HFFc6 (cell line): Measurements from ENCODE around the gene NUTM2G. TPM values are rescaled to one million over a fixed set of nuclear protein-coding genes. Genes with fewer than 3 reads are reported as not detected.
"Not testable (repeated sequence)": the region's sequence is repeated elsewhere in the genome, so short reads cannot be mapped to it uniquely, and the experiment has no call there.

ENCODE experiments used
- DNase-seq: peaks from one replicate; pipeline ENCODE4 v3.0.0-alpha.2; 2018
- H3K27ac Mint-ChIP-seq: 2 replicates; pipeline ENCODE4 v1.8.0; 2020; ENCODE audit warnings: mild to moderate bottlenecking, mixed read lengths
- H3K27me3 Mint-ChIP-seq: 2 replicates; pipeline ENCODE4 v1.8.0; 2021; ENCODE audit warnings: mild to moderate bottlenecking, moderate library complexity, mixed read lengths; ENCODE audit not compliant: insufficient read depth
- H3K36me3 Mint-ChIP-seq: 2 replicates; pipeline ENCODE4 v1.8.0; 2021; ENCODE audit warnings: low read depth, mixed read lengths
- H3K4me1 Mint-ChIP-seq: 2 replicates; pipeline ENCODE4 v1.8.0; 2020; ENCODE audit warnings: low read depth, mixed read lengths
- H3K4me3 Mint-ChIP-seq: 2 replicates; pipeline ENCODE4 v1.8.0; 2020; ENCODE audit warnings: mild to moderate bottlenecking, moderate library complexity, mixed read lengths
- H3K9me3 Mint-ChIP-seq: 2 replicates; pipeline ENCODE4 v1.8.0; 2020; ENCODE audit warnings: mild to moderate bottlenecking, mixed read lengths
- total RNA-seq, 6 experiments: library from RNA; stranded (reverse); fragmentation: NEBNext Ultra II Directional; extraction: Animal tissue kit (Norgen Biotek cat#: 25700); gene quantifications; 2 replicates in 1 of 6; 3 replicates in 5 of 6; pipeline ENCODE4 v1.2.3, GENCODE V29; 2021
- TF ChIP-seq, protein P1 (sequence below): fragments of 200-600 bp; sonication (generic); IDR thresholded peaks from 2 replicates; pipeline ENCODE4 v1.5.0; 2021; ENCODE audit warnings: antibody characterized with exemption, mild to moderate bottlenecking

NUTM2G gene
- total RNA-seq, 6 experiments from 2014 or later: not detected

DNA sequence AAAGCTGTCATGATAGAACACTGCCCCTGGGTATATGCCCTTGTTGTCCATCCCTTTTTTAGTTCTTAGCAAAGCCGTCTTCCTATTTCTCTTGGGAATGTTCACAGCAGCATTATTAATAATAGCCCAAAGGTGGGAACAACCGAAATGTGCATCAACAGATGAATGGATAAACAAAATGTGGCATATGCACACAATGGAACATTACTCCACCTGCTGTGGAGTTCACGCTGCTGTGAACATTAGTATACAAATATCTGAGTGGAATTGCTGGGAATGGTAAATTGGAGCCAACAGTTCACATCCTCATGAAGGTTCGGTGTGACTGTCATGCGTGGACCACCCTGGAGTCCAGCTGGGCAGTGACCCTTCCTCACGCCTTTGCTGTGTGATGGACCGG, 36.5 kb upstream of the NUTM2G start:
- Mint-ChIP-seq H3K36me3 (peaks cover 22% of the 10 kb centered on the region), H3K9me3 (no peaks in the 10 kb centered on the region), H3K27ac (no peak overlapping the region), H3K27me3 (no peaks in the 10 kb centered on the region; the same call in 1 of the 2 replicates), H3K4me1 (no peaks in the 10 kb centered on the region), H3K4me3 (no peak overlapping the region)
- DNase-seq: no peak
- TF ChIP-seq, protein P1, sequence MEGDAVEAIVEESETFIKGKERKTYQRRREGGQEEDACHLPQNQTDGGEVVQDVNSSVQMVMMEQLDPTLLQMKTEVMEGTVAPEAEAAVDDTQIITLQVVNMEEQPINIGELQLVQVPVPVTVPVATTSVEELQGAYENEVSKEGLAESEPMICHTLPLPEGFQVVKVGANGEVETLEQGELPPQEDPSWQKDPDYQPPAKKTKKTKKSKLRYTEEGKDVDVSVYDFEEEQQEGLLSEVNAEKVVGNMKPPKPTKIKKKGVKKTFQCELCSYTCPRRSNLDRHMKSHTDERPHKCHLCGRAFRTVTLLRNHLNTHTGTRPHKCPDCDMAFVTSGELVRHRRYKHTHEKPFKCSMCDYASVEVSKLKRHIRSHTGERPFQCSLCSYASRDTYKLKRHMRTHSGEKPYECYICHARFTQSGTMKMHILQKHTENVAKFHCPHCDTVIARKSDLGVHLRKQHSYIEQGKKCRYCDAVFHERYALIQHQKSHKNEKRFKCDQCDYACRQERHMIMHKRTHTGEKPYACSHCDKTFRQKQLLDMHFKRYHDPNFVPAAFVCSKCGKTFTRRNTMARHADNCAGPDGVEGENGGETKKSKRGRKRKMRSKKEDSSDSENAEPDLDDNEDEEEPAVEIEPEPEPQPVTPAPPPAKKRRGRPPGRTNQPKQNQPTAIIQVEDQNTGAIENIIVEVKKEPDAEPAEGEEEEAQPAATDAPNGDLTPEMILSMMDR: no peak

DNA sequence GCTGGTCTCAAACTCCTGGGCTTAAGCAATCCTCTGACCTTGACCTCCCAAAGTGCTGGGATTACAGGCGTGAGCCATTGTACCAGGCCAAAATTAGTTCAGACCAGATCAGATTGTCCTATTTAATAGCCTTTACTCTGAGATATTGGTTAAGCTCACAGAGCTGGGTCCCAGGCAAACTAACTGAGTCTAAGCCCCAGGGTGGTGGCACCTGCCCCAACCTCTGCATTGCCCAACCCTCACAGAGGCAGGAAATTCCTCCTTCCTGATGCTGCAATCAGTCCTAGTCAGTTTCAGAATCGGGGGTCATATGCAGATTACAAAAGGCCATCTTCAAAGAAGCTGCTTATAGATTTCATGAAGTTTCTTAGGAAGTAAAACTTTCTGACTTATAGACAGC, 28.6 kb upstream of the NUTM2G start:
- H3K27me3 Mint-ChIP-seq, H3K9me3 Mint-ChIP-seq: not testable (repeated sequence)

DNA sequence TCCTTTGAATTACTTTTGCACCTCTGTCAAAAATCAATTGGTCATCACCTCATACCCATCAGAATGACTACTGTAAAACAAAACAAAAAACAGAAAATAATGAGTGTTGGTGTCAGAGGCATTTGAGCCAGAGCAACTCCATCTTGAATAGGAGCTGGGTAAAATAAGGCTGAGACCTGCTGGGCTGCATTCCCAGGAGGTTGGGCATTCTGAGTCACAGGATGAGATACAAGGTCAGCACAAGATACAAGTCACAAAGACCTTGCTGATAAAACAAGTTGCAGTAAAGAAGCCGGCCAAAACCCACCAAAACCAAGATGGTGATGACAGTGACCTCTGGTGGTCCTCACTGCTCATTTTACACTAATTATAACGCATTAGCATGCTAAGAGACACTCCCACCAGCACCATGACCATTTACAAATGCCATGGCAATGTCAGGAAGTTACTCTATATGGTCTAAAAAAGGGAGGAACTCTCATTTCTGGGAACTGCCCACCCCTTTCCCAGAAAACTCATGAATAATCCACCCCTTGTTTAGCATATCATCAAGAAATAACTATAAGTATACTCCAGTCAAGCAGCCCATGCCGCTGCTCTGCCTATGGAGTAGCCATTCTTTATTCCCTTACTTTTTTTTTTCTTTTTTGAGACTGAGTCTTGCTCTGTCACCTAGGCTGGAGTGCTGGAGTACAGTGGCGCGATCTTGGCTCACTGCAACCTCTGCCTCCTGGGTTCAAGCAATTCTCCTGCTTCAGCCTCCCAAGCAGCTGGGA, 23.5 kb upstream of the NUTM2G start:
- DNase-seq, H3K4me1 Mint-ChIP-seq, H3K4me3 Mint-ChIP-seq, H3K27me3 Mint-ChIP-seq, H3K27ac Mint-ChIP-seq, H3K36me3 Mint-ChIP-seq, H3K9me3 Mint-ChIP-seq: not testable (repeated sequence)

More for the DNA sequence above, 28.6 kb upstream of the NUTM2G start:
- H3K4me1 Mint-ChIP-seq, DNase-seq, H3K36me3 Mint-ChIP-seq, H3K27ac Mint-ChIP-seq, H3K4me3 Mint-ChIP-seq: not testable (repeated sequence)

DNA sequence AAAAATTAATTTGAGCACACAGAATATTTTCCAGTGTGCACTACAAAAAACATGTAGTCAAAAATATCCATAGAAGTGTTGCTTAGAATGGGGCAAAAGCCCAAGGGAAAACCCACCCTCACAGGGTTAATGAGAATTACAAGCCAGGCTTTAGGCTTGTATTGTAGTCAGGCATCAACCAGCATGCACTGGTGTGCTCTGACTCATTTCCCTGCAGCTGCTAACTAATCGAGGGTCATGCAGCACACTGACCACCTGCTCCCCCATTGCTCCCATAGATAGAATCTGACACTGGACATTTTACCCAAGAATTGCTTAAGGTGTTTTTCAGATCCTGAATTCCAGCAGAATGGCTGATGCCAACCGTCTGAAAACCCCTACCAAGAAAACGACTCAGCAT, 20.2 kb upstream of the NUTM2G start:
- not testable (repeated sequence) for H3K27me3 Mint-ChIP-seq, H3K27ac Mint-ChIP-seq, H3K36me3 Mint-ChIP-seq, DNase-seq, H3K9me3 Mint-ChIP-seq, H3K4me1 Mint-ChIP-seq, H3K4me3 Mint-ChIP-seq

DNA sequence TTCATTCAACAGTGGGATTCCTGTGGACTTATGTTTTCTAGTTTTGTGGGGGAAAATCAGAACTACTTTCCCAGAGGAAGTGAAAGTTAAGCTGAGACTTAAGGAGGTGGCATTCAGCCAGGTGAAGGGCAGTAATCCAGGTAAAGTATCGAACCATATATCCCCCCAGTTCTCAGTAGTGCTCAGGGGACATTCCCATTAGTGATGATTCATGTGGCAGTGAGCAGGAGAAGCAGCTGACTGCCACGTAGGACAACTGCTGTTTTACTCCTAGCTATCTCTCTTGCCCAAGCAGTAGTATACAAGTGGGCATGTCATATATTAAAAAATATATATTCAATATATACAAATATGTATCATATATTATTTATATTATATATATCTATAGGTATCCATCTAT, 13.1 kb upstream of the NUTM2G start:
- H3K36me3 Mint-ChIP-seq: not testable (repeated sequence)

DNA sequence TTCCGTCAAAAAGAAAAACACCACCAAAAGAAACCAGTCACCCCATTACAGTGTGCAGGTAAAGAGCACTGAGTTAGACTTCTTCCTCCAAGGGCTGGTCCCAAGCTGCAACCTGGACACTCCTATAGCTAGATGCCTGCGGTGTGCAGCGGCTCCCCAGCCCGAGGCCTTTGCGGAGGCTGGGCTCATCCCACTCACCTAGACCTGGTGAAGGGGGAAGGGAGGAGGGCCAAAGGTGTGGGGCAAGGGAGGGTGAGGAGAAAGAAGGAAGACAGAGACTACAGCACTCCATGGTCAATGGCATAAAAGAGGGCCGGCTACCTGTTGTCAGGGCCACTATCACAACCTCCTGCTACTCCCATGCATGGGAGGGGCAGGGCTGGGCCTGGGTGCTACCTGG, 12.1 kb upstream of the NUTM2G start:
- H3K4me3 Mint-ChIP-seq, H3K36me3 Mint-ChIP-seq, H3K4me1 Mint-ChIP-seq, DNase-seq, H3K9me3 Mint-ChIP-seq, H3K27ac Mint-ChIP-seq, H3K27me3 Mint-ChIP-seq: not testable (repeated sequence)

More for the DNA sequence above, 13.1 kb upstream of the NUTM2G start:
- not testable (repeated sequence) for H3K4me1 Mint-ChIP-seq, H3K9me3 Mint-ChIP-seq, H3K27ac Mint-ChIP-seq, DNase-seq, H3K4me3 Mint-ChIP-seq, H3K27me3 Mint-ChIP-seq

DNA sequence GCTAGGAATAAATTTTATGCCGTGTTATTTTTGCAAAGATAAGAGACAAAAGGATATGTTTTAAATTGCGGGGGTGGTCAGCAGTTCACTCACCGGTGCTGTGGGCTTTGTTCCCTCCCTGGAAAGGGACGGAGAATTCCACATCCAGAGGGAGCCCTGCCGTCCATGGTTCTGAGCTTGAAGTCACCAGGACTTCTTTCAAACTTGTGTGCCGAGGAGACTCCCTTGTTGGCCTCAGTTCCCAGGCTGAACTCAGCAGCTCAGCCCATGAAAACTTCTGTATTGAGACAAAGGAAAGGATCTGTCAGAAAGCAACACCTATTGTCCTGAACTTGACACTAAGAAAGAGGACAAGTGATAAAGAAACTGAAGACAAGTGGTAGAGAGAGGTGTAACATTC, 10.1 kb upstream of the NUTM2G start:
- not testable (repeated sequence) for H3K9me3 Mint-ChIP-seq, H3K27me3 Mint-ChIP-seq, H3K27ac Mint-ChIP-seq, DNase-seq, H3K4me1 Mint-ChIP-seq, H3K4me3 Mint-ChIP-seq, H3K36me3 Mint-ChIP-seq

DNA sequence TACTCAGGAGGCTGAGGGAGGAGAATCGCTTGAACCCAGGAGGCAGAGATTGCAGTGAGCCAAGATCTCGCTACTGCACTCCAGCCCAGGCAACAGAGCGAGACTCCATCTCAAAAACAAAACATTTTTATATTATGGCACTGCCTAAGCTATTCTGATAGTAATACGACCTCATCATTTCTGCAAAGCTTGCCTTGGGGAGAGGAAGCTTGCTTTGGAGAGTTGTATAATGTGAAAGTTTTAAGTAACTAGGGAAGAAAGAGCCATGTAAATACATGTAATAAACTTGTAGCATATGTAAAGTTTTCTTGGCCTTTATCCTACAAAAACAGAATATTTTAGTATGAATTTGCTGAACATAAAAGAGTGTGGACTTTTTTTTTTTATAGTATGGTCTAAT, 7.8 kb upstream of the NUTM2G start:
- not testable (repeated sequence) for H3K9me3 Mint-ChIP-seq, H3K4me1 Mint-ChIP-seq, H3K4me3 Mint-ChIP-seq, H3K27me3 Mint-ChIP-seq, DNase-seq, H3K27ac Mint-ChIP-seq, H3K36me3 Mint-ChIP-seq

DNA sequence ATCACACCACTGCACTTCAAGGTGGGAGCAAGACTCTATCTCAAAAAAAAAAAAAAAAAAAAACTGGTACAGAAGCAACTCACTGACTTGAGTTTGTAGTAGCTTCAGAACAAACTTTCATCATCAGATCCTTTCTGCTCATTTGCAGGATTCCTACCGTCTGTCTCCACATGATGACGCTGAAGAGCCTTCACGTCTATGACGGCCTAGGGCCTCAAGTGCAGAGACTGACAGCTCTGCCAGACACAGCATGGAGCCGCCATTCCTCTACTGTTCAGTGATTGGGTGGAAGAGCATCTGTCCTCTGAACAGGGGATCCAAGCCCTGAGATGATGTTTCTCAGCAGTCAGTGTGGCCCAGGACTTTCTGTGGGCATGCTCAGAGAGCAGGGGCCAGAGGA, 3.1 kb upstream of the NUTM2G start:
- DNase-seq, H3K27ac Mint-ChIP-seq, H3K9me3 Mint-ChIP-seq, H3K27me3 Mint-ChIP-seq, H3K36me3 Mint-ChIP-seq, H3K4me1 Mint-ChIP-seq, H3K4me3 Mint-ChIP-seq: not testable (repeated sequence)

DNA sequence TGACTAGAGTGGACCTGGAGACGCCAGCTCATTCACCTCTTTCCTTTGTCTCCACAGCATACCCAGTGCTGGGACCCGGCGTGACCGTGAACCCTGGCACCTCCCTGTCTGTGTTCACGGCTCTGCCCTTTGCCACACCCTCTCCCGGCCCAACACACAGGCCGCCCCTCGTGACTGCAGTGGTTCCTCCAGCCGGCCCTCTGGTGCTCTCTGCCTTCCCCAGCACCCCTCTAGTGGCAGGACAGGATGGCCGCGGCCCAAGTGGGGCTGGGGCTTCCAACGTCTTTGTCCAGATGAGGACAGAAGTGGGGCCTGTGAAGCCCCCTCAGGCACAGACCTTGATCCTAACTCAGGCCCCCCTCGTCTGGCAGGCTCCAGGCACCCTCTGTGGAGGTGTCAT, 3.0 kb downstream of the NUTM2G start:
- H3K4me3 Mint-ChIP-seq, H3K27me3 Mint-ChIP-seq: not testable (repeated sequence)

DNA sequence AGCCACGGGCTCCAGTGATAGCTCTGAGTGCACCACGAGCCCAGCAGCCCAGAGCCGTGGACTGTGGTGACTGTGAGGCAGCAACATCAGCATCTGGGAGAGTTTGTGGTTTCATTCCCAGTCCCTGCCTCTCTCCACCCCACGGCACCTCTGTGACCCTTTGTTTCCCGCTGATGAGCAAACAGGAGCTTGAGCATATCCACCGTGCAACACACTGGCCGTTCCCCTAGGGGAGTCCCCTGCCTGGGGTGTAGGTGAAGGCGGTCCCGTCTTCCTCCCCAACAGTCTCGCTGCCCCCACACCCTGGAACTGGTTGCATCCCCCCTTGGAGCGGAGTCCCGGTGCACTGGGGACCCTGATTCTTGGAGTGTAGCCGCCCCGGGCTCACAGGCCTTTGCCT, 5.5 kb downstream of the NUTM2G start:
- not testable (repeated sequence) for H3K4me3 Mint-ChIP-seq, H3K27me3 Mint-ChIP-seq, H3K27ac Mint-ChIP-seq, H3K9me3 Mint-ChIP-seq, DNase-seq, H3K36me3 Mint-ChIP-seq, H3K4me1 Mint-ChIP-seq

More for the DNA sequence above, 3.0 kb downstream of the NUTM2G start:
- H3K27ac Mint-ChIP-seq, H3K9me3 Mint-ChIP-seq, H3K4me1 Mint-ChIP-seq, H3K36me3 Mint-ChIP-seq, DNase-seq: not testable (repeated sequence)

DNA sequence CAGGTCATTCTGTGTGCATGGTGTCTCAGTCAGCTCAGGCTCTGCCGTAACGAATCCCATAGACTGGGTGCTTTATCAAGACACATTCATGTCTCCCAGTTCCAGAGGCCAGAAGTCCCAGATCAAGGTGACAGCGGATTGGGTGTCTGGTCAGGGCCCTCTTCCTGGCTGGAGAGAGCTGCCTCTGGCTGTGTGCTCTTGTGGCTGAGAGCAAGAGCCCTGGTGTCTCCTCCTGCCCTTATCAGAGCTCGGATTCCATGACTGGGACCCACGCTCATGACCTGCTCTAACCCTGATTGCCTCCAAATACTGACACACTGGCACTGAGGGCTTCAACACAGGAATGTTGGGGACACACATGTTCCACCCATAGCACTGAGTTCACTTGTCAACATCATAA, 6.1 kb downstream of the NUTM2G start:
- not testable (repeated sequence) for DNase-seq, H3K27ac Mint-ChIP-seq, H3K36me3 Mint-ChIP-seq

DNA sequence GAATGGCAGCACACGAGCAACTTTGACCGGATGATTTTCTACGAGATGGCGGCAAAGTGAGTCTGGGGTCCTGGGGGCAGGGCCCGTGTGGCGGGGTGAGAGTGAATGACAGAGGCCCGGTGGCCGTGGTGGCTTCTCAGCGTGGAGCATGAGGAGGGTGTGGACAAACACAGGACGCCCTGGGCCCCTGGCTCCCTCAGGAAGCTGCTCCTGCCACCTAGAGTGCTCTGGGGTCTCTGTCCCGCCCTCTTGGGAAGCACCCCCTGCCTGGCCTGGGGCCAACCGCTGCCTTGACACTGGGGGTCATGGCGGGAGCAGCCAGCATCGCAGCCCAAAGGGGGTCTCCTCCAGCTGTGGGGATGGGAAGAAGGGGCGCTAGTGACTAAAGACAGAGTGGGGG, 6.8 kb downstream of the NUTM2G start:
- not testable (repeated sequence) for H3K4me3 Mint-ChIP-seq, H3K36me3 Mint-ChIP-seq, DNase-seq, H3K27ac Mint-ChIP-seq, H3K9me3 Mint-ChIP-seq, H3K27me3 Mint-ChIP-seq, H3K4me1 Mint-ChIP-seq

More for the DNA sequence above, 6.1 kb downstream of the NUTM2G start:
- not testable (repeated sequence) for H3K9me3 Mint-ChIP-seq, H3K27me3 Mint-ChIP-seq, H3K4me1 Mint-ChIP-seq, H3K4me3 Mint-ChIP-seq

DNA sequence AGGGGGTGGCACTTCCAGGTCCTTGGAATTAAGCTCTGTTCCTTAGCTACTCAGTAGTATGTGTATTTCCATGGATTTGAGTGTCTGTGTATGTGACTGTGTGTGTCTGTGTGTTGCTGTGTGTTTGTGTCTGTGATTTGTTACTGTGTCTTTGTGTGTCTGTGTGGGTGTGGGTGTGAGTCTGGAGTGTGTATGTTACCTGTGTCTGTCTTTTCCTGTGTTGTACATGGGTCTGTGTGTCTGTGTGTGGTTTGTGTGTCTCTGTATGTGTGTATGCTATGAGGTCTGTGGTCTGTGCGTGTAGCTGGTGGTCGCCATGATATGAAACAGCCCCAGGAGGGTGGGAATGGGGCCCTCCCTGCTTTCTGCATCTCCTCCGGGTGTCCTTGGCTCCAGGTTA, 8.8 kb downstream of the NUTM2G start:
- not testable (repeated sequence) for H3K4me1 Mint-ChIP-seq, H3K27ac Mint-ChIP-seq, DNase-seq, H3K27me3 Mint-ChIP-seq, H3K36me3 Mint-ChIP-seq, H3K9me3 Mint-ChIP-seq, H3K4me3 Mint-ChIP-seq
